ENCODE results near the gene PRKCH.

PRKCH gene

GRCh38 chr14:61338457-61338856 is 17.1 kb downstream of the PRKCH start:
- no peak for DNase-seq (ENCODE audit: low read depth)

- no peak for DNase-seq (ENCODE audit: low read depth)
Observed at GRCh38 chr14:61341275-61342206, 20.2 kb downstream of the PRKCH start.

- DNase-seq (ENCODE audit: low read depth), result peak; percentile 71
Observed at GRCh38 chr14:61342486-61342885, 21.1 kb downstream of the PRKCH start.

GRCh38 chr14:61342932-61343331 is 21.6 kb downstream of the PRKCH start:
- DNase-seq (ENCODE audit: low read depth), result no peak

- no peak for DNase-seq (ENCODE audit: low read depth)
Observed at GRCh38 chr14:61343471-61343870, 22.1 kb downstream of the PRKCH start.

- DNase-seq (ENCODE audit: low read depth), result no peak
Observed at GRCh38 chr14:61343991-61344405, 22.6 kb downstream of the PRKCH start.

- DNase-seq (ENCODE audit: low read depth), result no peak
Observed at GRCh38 chr14:61344437-61345150, 23.2 kb downstream of the PRKCH start.

GRCh38 chr14:61345151-61345482 is 23.7 kb downstream of the PRKCH start:
- DNase-seq (ENCODE audit: low read depth), result no peak

- no peak for DNase-seq (ENCODE audit: low read depth)
Observed at GRCh38 chr14:61346221-61346620, 24.8 kb downstream of the PRKCH start.

GRCh38 chr14:61346793-61347192 is 25.4 kb downstream of the PRKCH start:
- no peak for DNase-seq (ENCODE audit: low read depth)

- no peak for DNase-seq (ENCODE audit: low read depth)
Observed at GRCh38 chr14:61347826-61348443, 26.6 kb downstream of the PRKCH start.

GRCh38 chr14:61350427-61351270 is 29.3 kb downstream of the PRKCH start:
- DNase-seq (ENCODE audit: low read depth), result no peak

- DNase-seq (ENCODE audit: low read depth), result no peak
Observed at GRCh38 chr14:61351477-61351876, 30.1 kb downstream of the PRKCH start.

GRCh38 chr14:61355892-61356325 is 34.5 kb downstream of the PRKCH start:
- no peak for DNase-seq (ENCODE audit: low read depth)

- DNase-seq (ENCODE audit: low read depth), result no peak
Observed at GRCh38 chr14:61357123-61357522, 35.7 kb downstream of the PRKCH start.

- no peak for DNase-seq (ENCODE audit: low read depth)
Observed at GRCh38 chr14:61358554-61359226, 37.3 kb downstream of the PRKCH start.

GRCh38 chr14:61360796-61361525 is 39.6 kb downstream of the PRKCH start:
- no peak for DNase-seq (ENCODE audit: low read depth)

- DNase-seq (ENCODE audit: low read depth), result no peak
Observed at GRCh38 chr14:61362072-61362750, 40.8 kb downstream of the PRKCH start.

GRCh38 chr14:61364243-61364642 is 42.9 kb downstream of the PRKCH start:
- no peak for DNase-seq (ENCODE audit: low read depth)

- no peak for DNase-seq (ENCODE audit: low read depth)
Observed at GRCh38 chr14:61365667-61366212, 44.4 kb downstream of the PRKCH start.
